Hepatocyte (in vitro differentiated cells): ENCODE data around the gene MEIOSIN. TPM values are rescaled to one million over a fixed set of nuclear protein-coding genes. Genes with fewer than 3 reads are reported as not detected.
"Not testable (repeated sequence)": the region's sequence is repeated elsewhere in the genome, so short reads cannot be mapped to it uniquely, and the experiment has no call there.

Source experiments
- DNase-seq: peaks from one replicate; pipeline ENCODE4 v3.0.0-alpha.2; 2016; ENCODE audit warnings: low spot score
- H2AFZ ChIP-seq: fragments of 200-600 bp; sonication (generic); 2 replicates; pipeline ENCODE4 v1.6.0; 2016; ENCODE audit warnings: antibody characterized with exemption, mild to moderate bottlenecking
- H3K27ac ChIP-seq: fragments of 200-600 bp; sonication (generic); 2 replicates; pipeline ENCODE4 v1.5.1; 2016; ENCODE audit warnings: mild to moderate bottlenecking
- H3K27me3 ChIP-seq: fragments of 200-600 bp; sonication (generic); 2 replicates; pipeline ENCODE4 v1.6.1; 2016
- H3K36me3 ChIP-seq: fragments of 200-600 bp; sonication (generic); replicated peaks from 2 replicates; pipeline ENCODE4 v1.5.1; 2016; ENCODE audit warnings: low read depth; ENCODE audit not compliant: insufficient read depth
- H3K4me1 ChIP-seq: fragments of 200-600 bp; sonication (generic); 2 replicates; pipeline ENCODE4 v1.5.1; 2016; ENCODE audit warnings: mild to moderate bottlenecking, moderate library complexity; ENCODE audit not compliant: insufficient read depth
- H3K4me2 ChIP-seq: fragments of 200-600 bp; sonication (generic); 2 replicates; pipeline ENCODE4 v1.6.0; 2016
- H3K4me3 ChIP-seq: fragments of 200-600 bp; sonication (generic); 2 replicates; pipeline ENCODE4 v1.5.1; 2016; ENCODE audit warnings: mild to moderate bottlenecking
- H3K79me2 ChIP-seq: fragments of 200-600 bp; sonication (generic); 2 replicates; pipeline ENCODE4 v1.6.0; 2017; ENCODE audit warnings: mild to moderate bottlenecking
- H3K9me2 ChIP-seq: fragments of 200-600 bp; sonication (generic); replicated peaks from 2 replicates; pipeline ENCODE4 v1.6.0; 2017; ENCODE audit warnings: mild to moderate bottlenecking; ENCODE audit not compliant: insufficient read depth
- H3K9me3 ChIP-seq: fragments of 200-600 bp; sonication (generic); 2 replicates; pipeline ENCODE4 v1.5.1; 2016; ENCODE audit warnings: low read depth, mild to moderate bottlenecking
- H4K20me1 ChIP-seq: fragments of 200-600 bp; sonication (generic); 2 replicates; pipeline ENCODE4 v1.6.0; 2016; ENCODE audit warnings: mild to moderate bottlenecking; ENCODE audit not compliant: insufficient read depth, poor library complexity, severe bottlenecking
- CTCF ChIP-seq: fragments of 200-600 bp; sonication (generic); IDR thresholded peaks from 2 replicates; pipeline ENCODE4 v1.5.1; 2016; ENCODE audit warnings: antibody characterized with exemption, mild to moderate bottlenecking; ENCODE audit not compliant: poor library complexity
- EZH2 ChIP-seq: fragments of 200-600 bp; sonication (generic); IDR thresholded peaks from 2 replicates; pipeline ENCODE4 v1.6.1; 2016; ENCODE audit warnings: antibody characterized with exemption, mild to moderate bottlenecking, borderline replicate concordance
- EZH2phosphoT487 ChIP-seq: fragments of 200-600 bp; sonication (generic); IDR thresholded peaks from one replicate; pipeline ENCODE4 v1.6.1; 2018; ENCODE audit warnings: antibody characterized with exemption, mild to moderate bottlenecking, low read depth, moderate library complexity; ENCODE audit not compliant: unreplicated experiment, severe bottlenecking
- WGBS: methylation state at CpG from one replicate; pipeline ENCODE4 v1.1.6; 2016; ENCODE audit warnings: low lambda C conversion rate; ENCODE audit errors: missing lambda C conversion rate; 5-methylcytosine and 5-hydroxymethylcytosine counted together
- polyA plus RNA-seq: library from polyadenylated mRNA; unstranded; fragments of >200 nt; fragmentation: Nextera tagmentation; extraction: Ambion mirVana; gene quantifications from 2 replicates; pipeline ENCODE4 v1.2.1, GENCODE V29; 2016
- total RNA-seq: library from RNA; depleted of rRNA; stranded (reverse); fragments of >200 nt; gene quantifications from 2 replicates; pipeline ENCODE4 v1.2.3, GENCODE V29; 2014

MEIOSIN gene
- total and polyA plus RNA-seq, 2 experiments from 2014 or later, result not detected

GRCh38 chr19:45742969-45743368 lies 9.7 kb downstream of the MEIOSIN start:
- H2AFZ ChIP-seq, result no peak overlapping the region
- H3K36me3 ChIP-seq, result no peaks in the 10 kb centered on the region
- no peaks in the 10 kb centered on the region for H3K9me3 ChIP-seq
- no peak overlapping the region for H3K4me2 ChIP-seq
- H3K9me2 ChIP-seq, result no peaks in the 10 kb centered on the region
- no peak for DNase-seq
- no peaks in the 10 kb centered on the region for H3K4me1 ChIP-seq
- no peaks in the 10 kb centered on the region for H4K20me1 ChIP-seq
- no peak overlapping the region for H3K4me3 ChIP-seq
- H3K27me3 ChIP-seq, result no peaks in the 10 kb centered on the region
- no peak overlapping the region for H3K27ac ChIP-seq
- TF ChIP-seq EZH2phosphoT487, result no peak
- TF ChIP-seq EZH2, result no peak
- no peak for TF ChIP-seq CTCF
- 70% methylated on average over 4 of the region's 4 CpGs for WGBS
- no peaks in the 10 kb centered on the region for H3K79me2 ChIP-seq

- Histone ChIP-seq H3K9me3 (no peaks in the 10 kb centered on the region), H4K20me1 (no peaks in the 10 kb centered on the region), H3K4me3 (no peak overlapping the region), H3K27me3 (no peaks in the 10 kb centered on the region), H3K4me1 (no peaks in the 10 kb centered on the region), H3K9me2 (no peaks in the 10 kb centered on the region), H3K27ac (no peak overlapping the region), H3K79me2 (no peaks in the 10 kb centered on the region), H2AFZ (no peak overlapping the region), H3K4me2 (no peak overlapping the region), H3K36me3 (no peaks in the 10 kb centered on the region)
- TF ChIP-seq EZH2phosphoT487, result no peak
- no peak for TF ChIP-seq CTCF
- TF ChIP-seq EZH2, result no peak
- no peak for DNase-seq
- WGBS, result 86% methylated on average over 6 of the region's 6 CpGs
Measured at GRCh38 chr19:45745606-45746005, 12.4 kb downstream of the MEIOSIN start.

GRCh38 chr19:45746866-45747265 lies 13.6 kb downstream of the MEIOSIN start:
- no peak overlapping the region for H3K27ac ChIP-seq
- no peaks in the 10 kb centered on the region for H3K4me1 ChIP-seq
- H2AFZ ChIP-seq, result no peak overlapping the region
- TF ChIP-seq EZH2phosphoT487 (no peak), EZH2 (no peak)
- H4K20me1 ChIP-seq, result no peaks in the 10 kb centered on the region
- H3K9me3 ChIP-seq, result no peaks in the 10 kb centered on the region
- DNase-seq, result no peak
- no peaks in the 10 kb centered on the region for H3K9me2 ChIP-seq
- 82% methylated on average over 5 of the region's 5 CpGs for WGBS
- H3K36me3 ChIP-seq, result no peaks in the 10 kb centered on the region
- no peak overlapping the region for H3K4me2 ChIP-seq
- no peaks in the 10 kb centered on the region for H3K79me2 ChIP-seq
- no peak overlapping the region for H3K4me3 ChIP-seq
- no peaks in the 10 kb centered on the region for H3K27me3 ChIP-seq

- H3K79me2 ChIP-seq, result no peaks in the 10 kb centered on the region
- no peaks in the 10 kb centered on the region for H3K9me2 ChIP-seq
- no peak overlapping the region for H3K27ac ChIP-seq
- no peaks in the 10 kb centered on the region for H3K4me1 ChIP-seq
- TF ChIP-seq EZH2phosphoT487 (no peak), CTCF (no peak), EZH2 (no peak)
- no peaks in the 10 kb centered on the region for H3K36me3 ChIP-seq
- DNase-seq, result no peak
- H2AFZ ChIP-seq, result no peak overlapping the region
- H3K4me3 ChIP-seq, result no peak overlapping the region
- 86% methylated on average over 5 of the region's 5 CpGs for WGBS
- no peaks in the 10 kb centered on the region for H3K27me3 ChIP-seq
- H4K20me1 ChIP-seq, result no peaks in the 10 kb centered on the region
- H3K4me2 ChIP-seq, result no peak overlapping the region
- H3K9me3 ChIP-seq, result no peaks in the 10 kb centered on the region
Measured at GRCh38 chr19:45747513-45747912, 14.3 kb downstream of the MEIOSIN start.

DNA sequence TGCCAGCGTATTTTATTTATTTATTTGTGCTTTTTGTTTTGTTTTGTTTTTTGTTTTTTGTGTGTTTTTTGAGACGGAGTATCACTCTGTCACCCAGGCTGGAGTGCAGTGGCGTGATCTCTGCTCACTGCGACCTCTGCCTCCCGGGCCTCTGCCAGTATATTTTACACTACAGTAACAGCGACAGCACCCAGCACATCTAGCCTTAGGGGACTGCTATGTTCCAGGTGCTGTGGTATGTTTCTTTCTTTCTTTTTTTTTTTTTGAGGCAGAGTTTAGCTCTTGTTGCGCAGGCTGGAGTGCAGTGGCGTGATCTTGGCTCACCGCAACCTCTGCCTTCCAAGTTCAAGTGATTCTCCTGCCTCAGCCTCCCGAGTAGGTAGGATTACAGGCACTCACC lies 18.2 kb downstream of the MEIOSIN start:
- 90% methylated on average over 10 of the region's 10 CpGs for WGBS
- H3K27ac ChIP-seq, H3K79me2 ChIP-seq, H3K4me2 ChIP-seq, DNase-seq, H2AFZ ChIP-seq, H3K4me1 ChIP-seq, H4K20me1 ChIP-seq, H3K36me3 ChIP-seq, H3K27me3 ChIP-seq, H3K9me3 ChIP-seq, H3K9me2 ChIP-seq, H3K4me3 ChIP-seq: not testable (repeated sequence)
